MV-4-11 (cell line): ENCODE measurements around the gene MBD3.
"Not testable (repeated sequence)": the region's sequence is repeated elsewhere in the genome, so short reads cannot be mapped to it uniquely, and the experiment has no call there.

Experiments used
- DNase-seq: peaks from one replicate; lab custom pipeline; 2025; lab: John Stamatoyannopoulos, UW

MBD3 gene

GRCh38 chr19:1538978-1539377 is 53.7 kb downstream of the MBD3 start:
- no peak for DNase-seq

GRCh38 chr19:1535699-1536098 is 57.0 kb downstream of the MBD3 start:
- not testable (repeated sequence) for DNase-seq

- no peak for DNase-seq
Observed at GRCh38 chr19:1534972-1535371, 57.7 kb downstream of the MBD3 start.

GRCh38 chr19:1533510-1534150 is 59.0 kb downstream of the MBD3 start:
- no peak for DNase-seq

- DNase-seq: no peak
Observed at GRCh38 chr19:1532003-1532402, 60.7 kb downstream of the MBD3 start.

- DNase-seq: no peak
Observed at GRCh38 chr19:1531587-1531986, 61.1 kb downstream of the MBD3 start.

- DNase-seq: not testable (repeated sequence)
Observed at GRCh38 chr19:1530856-1531255, 61.8 kb downstream of the MBD3 start.

GRCh38 chr19:1529430-1529816 is 63.2 kb downstream of the MBD3 start:
- DNase-seq: no peak

- no peak for DNase-seq
Observed at GRCh38 chr19:1528596-1529429, 63.9 kb downstream of the MBD3 start.

GRCh38 chr19:1527650-1528309 is 64.9 kb downstream of the MBD3 start:
- no peak for DNase-seq

GRCh38 chr19:1526979-1527649 is 65.6 kb downstream of the MBD3 start:
- no peak for DNase-seq

GRCh38 chr19:1526066-1526778 is 66.4 kb downstream of the MBD3 start:
- no peak for DNase-seq

- DNase-seq: no peak
Observed at GRCh38 chr19:1525343-1525742, 67.3 kb downstream of the MBD3 start.

GRCh38 chr19:1524972-1525325 is 67.7 kb downstream of the MBD3 start:
- no peak for DNase-seq

GRCh38 chr19:1524287-1524971 is 68.2 kb downstream of the MBD3 start:
- no peak for DNase-seq
